MV-4-11 (cell line): ENCODE measurements around the gene CACNA1S.

Experiments used
- DNase-seq: peaks from one replicate; lab custom pipeline; 2025; lab: John Stamatoyannopoulos, UW

Gene CACNA1S

GRCh38 chr1:201062511-201063091 is 49.6 kb downstream of the CACNA1S start:
- DNase-seq: no peak

- no peak for DNase-seq
These were observed 50.3 kb downstream of the CACNA1S start for GRCh38 chr1:201061886-201062285.

- DNase-seq: no peak
These were observed 51.2 kb downstream of the CACNA1S start for GRCh38 chr1:201061049-201061448.

GRCh38 chr1:201060586-201060985 is 51.6 kb downstream of the CACNA1S start:
- no peak for DNase-seq

GRCh38 chr1:201059871-201060555 is 52.2 kb downstream of the CACNA1S start:
- no peak for DNase-seq

- DNase-seq: no peak
These were observed 52.8 kb downstream of the CACNA1S start for GRCh38 chr1:201059401-201059800.

- DNase-seq: no peak
These were observed 58.1 kb downstream of the CACNA1S start for GRCh38 chr1:201054091-201054543.

- DNase-seq: no peak
These were observed 58.9 kb downstream of the CACNA1S start for GRCh38 chr1:201053155-201053860.

GRCh38 chr1:201051399-201051798 is 60.8 kb downstream of the CACNA1S start:
- no peak for DNase-seq

GRCh38 chr1:201050515-201051277 is 61.5 kb downstream of the CACNA1S start:
- no peak for DNase-seq

- DNase-seq: no peak
These were observed 62.9 kb downstream of the CACNA1S start for GRCh38 chr1:201049248-201049831.

GRCh38 chr1:201048521-201048920 is 63.7 kb downstream of the CACNA1S start:
- no peak for DNase-seq

- no peak for DNase-seq
These were observed 68.1 kb downstream of the CACNA1S start for GRCh38 chr1:201044119-201044518.

- DNase-seq: peak; percentile 71
These were observed 69.3 kb downstream of the CACNA1S start for GRCh38 chr1:201042779-201043461.

- no peak for DNase-seq
These were observed 71.2 kb downstream of the CACNA1S start for GRCh38 chr1:201041011-201041410.

- no peak for DNase-seq
These were observed 72.3 kb downstream of the CACNA1S start for GRCh38 chr1:201039876-201040275.

- no peak for DNase-seq
These were observed 72.8 kb downstream of the CACNA1S start for GRCh38 chr1:201039418-201039817.

GRCh38 chr1:201038186-201038876 is 73.9 kb downstream of the CACNA1S start:
- DNase-seq: no peak

- DNase-seq: no peak
These were observed 75.9 kb downstream of the CACNA1S start for GRCh38 chr1:201036188-201036842.

GRCh38 chr1:201034671-201035070 is 77.6 kb downstream of the CACNA1S start:
- no peak for DNase-seq
